DND-41 (cell line): ENCODE measurements around the gene WIPI1.
"Not testable (repeated sequence)": the region's sequence is repeated elsewhere in the genome, so short reads cannot be mapped to it uniquely, and the experiment has no call there.

Experiments used
- ATAC-seq: fragments of 200-7000 bp; cut with Tn5 transposase; 3 replicates; pipeline ENCODE4 v1.9.1; 2021; ENCODE audit warnings: low read depth; ENCODE audit not compliant: insufficient read depth
- DNase-seq: peaks from one replicate; pipeline ENCODE4 v3.0.0-alpha.2; 2020
- H2AFZ ChIP-seq: 2 replicates; pipeline ENCODE4 v1.6.0; 2012; ENCODE audit warnings: low read depth, low read length
- H3K27ac ChIP-seq: 2 replicates; pipeline ENCODE4 v1.5.1; 2012; ENCODE audit warnings: low read length, inconsistent platforms
- H3K27me3 ChIP-seq: fragments of 200-600 bp; sonication (generic); 2 replicates; pipeline ENCODE4 v1.6.0; 2012; ENCODE audit warnings: low read length, mild to moderate bottlenecking, inconsistent platforms; ENCODE audit not compliant: insufficient read depth, poor library complexity
- H3K36me3 ChIP-seq: 2 replicates; pipeline ENCODE4 v1.5.1; 2012; ENCODE audit warnings: low read length, inconsistent platforms; ENCODE audit not compliant: insufficient read depth
- H3K4me1 ChIP-seq: 2 replicates; pipeline ENCODE4 v1.5.1; 2012; ENCODE audit warnings: mild to moderate bottlenecking, low read length; ENCODE audit not compliant: insufficient read depth
- H3K4me2 ChIP-seq: 2 replicates; pipeline ENCODE4 v1.6.0; 2012; ENCODE audit warnings: mild to moderate bottlenecking, moderate library complexity, low read length, inconsistent platforms; ENCODE audit not compliant: insufficient read depth
- H3K4me3 ChIP-seq, 2 experiments: fragments of 200-600 bp in 1 of 2; shearing (Covaris generic) in 1 of 2; 2 replicates each; pipeline ENCODE4 v1.5.1; 2012 to 2016; ENCODE audit warnings: inconsistent platforms in 2 of 2, low read length in 2 of 2, mild to moderate bottlenecking in 2 of 2, low read depth in 1 of 2, moderate library complexity in 1 of 2
- H3K79me2 ChIP-seq: 2 replicates; pipeline ENCODE4 v1.6.0; 2012; ENCODE audit warnings: low read length, inconsistent platforms; ENCODE audit not compliant: insufficient read depth
- H3K9ac ChIP-seq: 2 replicates; pipeline ENCODE4 v1.6.0; 2012; ENCODE audit warnings: low read depth, mild to moderate bottlenecking, inconsistent platforms, low read length, moderate library complexity
- H3K9me3 ChIP-seq: 2 replicates; pipeline ENCODE4 v1.5.1; 2012; ENCODE audit warnings: low read length, moderate library complexity, mild to moderate bottlenecking, inconsistent platforms; ENCODE audit not compliant: insufficient read depth, severe bottlenecking
- H4K20me1 ChIP-seq: 2 replicates; pipeline ENCODE4 v1.6.0; 2012; ENCODE audit warnings: low read length; ENCODE audit not compliant: insufficient read depth
- CTCF ChIP-seq: IDR thresholded peaks from 2 replicates; pipeline ENCODE4 v1.5.1; 2012; ENCODE audit warnings: borderline replicate concordance, low read length, moderate library complexity, mild to moderate bottlenecking; ENCODE audit not compliant: poor library complexity, severe bottlenecking; ENCODE audit errors: extremely low read depth
- EZH2 ChIP-seq: IDR thresholded peaks from 3 replicates; pipeline ENCODE4 v1.6.1; 2012; ENCODE audit warnings: borderline replicate concordance, low read depth, mild to moderate bottlenecking, moderate library complexity, low read length, inconsistent platforms; ENCODE audit not compliant: severe bottlenecking

WIPI1 gene

GRCh38 chr17:68498479-68499326 is 41.4 kb upstream of the WIPI1 start:
- no peaks in the 10 kb centered on the region for H3K79me2 ChIP-seq
- H3K4me2 ChIP-seq: no peak overlapping the region
- no peaks in the 10 kb centered on the region for H3K27me3 ChIP-seq
- H3K9me3 ChIP-seq: peaks cover 2% of the 10 kb centered on the region
- DNase-seq: no peak
- no peaks in the 10 kb centered on the region for H3K36me3 ChIP-seq
- no peak overlapping the region for H3K4me3 ChIP-seq
- TF ChIP-seq EZH2 (no peak), CTCF (no peak)
- H2AFZ ChIP-seq: no peak overlapping the region
- no peak overlapping the region for H3K9ac ChIP-seq
- H3K27ac ChIP-seq: no peak overlapping the region
- no peaks in the 10 kb centered on the region for H3K4me1 ChIP-seq
- H4K20me1 ChIP-seq: no peaks in the 10 kb centered on the region
- ATAC-seq: no peak

GRCh38 chr17:68497885-68498319 is 40.6 kb upstream of the WIPI1 start:
- Histone ChIP-seq H3K4me3 (no peak overlapping the region), H3K9ac (no peak overlapping the region), H3K4me2 (no peak overlapping the region), H3K27ac (no peak overlapping the region), H3K36me3 (no peaks in the 10 kb centered on the region), H2AFZ (no peak overlapping the region), H4K20me1 (no peaks in the 10 kb centered on the region), H3K79me2 (no peaks in the 10 kb centered on the region), H3K27me3 (no peaks in the 10 kb centered on the region), H3K9me3 (peaks cover 2% of the 10 kb centered on the region), H3K4me1 (no peaks in the 10 kb centered on the region)
- no peak for TF ChIP-seq EZH2
- DNase-seq (no peak), ATAC-seq (no peak)

- TF ChIP-seq EZH2 (no peak), CTCF (no peak)
- no peak overlapping the region for H2AFZ ChIP-seq
- ATAC-seq: no peak
- no peak for DNase-seq
- H3K36me3 ChIP-seq: no peaks in the 10 kb centered on the region
- H3K27ac ChIP-seq: no peak overlapping the region
- H3K4me1 ChIP-seq: no peaks in the 10 kb centered on the region
- H3K4me3 ChIP-seq: no peak overlapping the region
- H3K79me2 ChIP-seq: no peaks in the 10 kb centered on the region
- H3K27me3 ChIP-seq: no peaks in the 10 kb centered on the region
- H3K4me2 ChIP-seq: no peak overlapping the region
- H4K20me1 ChIP-seq: no peaks in the 10 kb centered on the region
- no peak overlapping the region for H3K9ac ChIP-seq
- H3K9me3 ChIP-seq: peaks cover 2% of the 10 kb centered on the region
These were observed 37.8 kb upstream of the WIPI1 start for GRCh38 chr17:68495081-68495480.

- H3K27ac ChIP-seq, H3K79me2 ChIP-seq, H4K20me1 ChIP-seq, H3K4me2 ChIP-seq, DNase-seq, H2AFZ ChIP-seq, H3K4me3 ChIP-seq, ATAC-seq, H3K36me3 ChIP-seq, H3K9ac ChIP-seq, H3K9me3 ChIP-seq, H3K27me3 ChIP-seq: not testable (repeated sequence)
- peaks cover 12% of the 10 kb centered on the region for H3K4me1 ChIP-seq
These were observed 35.2 kb upstream of the WIPI1 start for GRCh38 chr17:68492394-68493054.
